Iris pigment epithelial cell (primary cell): ENCODE data around the gene PLA2G6.
"Not testable (repeated sequence)": the region's sequence is repeated elsewhere in the genome, so short reads cannot be mapped to it uniquely, and the experiment has no call there.

Source experiments
- DNase-seq: peaks from one replicate; pipeline ENCODE4 v3.0.0-alpha.2; 2011; ENCODE audit warnings: low read depth

Gene PLA2G6

DNA sequence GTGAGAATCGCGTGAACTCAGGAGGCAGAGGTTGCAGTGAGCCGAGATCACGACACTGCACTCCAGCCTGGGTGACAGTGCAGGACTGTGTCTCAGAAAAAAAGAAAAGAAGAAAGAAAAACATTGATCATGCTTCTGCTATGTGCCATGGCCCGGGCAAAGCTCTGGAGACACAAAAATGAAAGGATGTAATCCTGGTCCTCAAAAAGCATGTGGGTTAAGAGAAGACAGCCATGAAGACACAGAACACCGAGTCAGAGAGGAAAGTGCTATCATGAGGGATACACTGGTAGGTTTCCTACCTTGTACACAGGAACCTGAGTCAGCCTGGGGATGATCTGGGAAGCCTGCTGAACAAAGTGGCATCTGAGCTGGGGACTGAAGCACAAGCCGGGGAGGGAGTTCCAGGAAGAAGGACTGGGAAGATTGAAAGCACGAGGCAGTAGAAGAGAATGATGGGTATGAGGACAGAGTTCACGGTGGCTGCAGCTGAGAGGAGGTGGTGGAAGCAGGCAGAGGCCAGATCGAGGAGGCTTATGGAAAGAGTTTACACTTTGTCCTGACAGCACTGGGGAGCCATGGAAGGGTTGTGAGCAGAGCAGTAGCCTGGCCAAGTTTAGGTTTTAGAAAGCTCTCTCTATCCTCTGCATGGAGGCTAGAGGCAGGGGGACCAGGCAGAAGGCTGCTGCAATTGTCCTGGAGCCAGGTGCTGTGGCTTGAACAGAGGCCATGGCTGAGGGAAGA, 10.3 kb upstream of the PLA2G6 start:
- DNase-seq, result no peak

GRCh38 chr22:38191055-38191454, 9.4 kb upstream of the PLA2G6 start:
- DNase-seq, result no peak

GRCh38 chr22:38190581-38190980, 9.0 kb upstream of the PLA2G6 start:
- DNase-seq, result no peak

DNA sequence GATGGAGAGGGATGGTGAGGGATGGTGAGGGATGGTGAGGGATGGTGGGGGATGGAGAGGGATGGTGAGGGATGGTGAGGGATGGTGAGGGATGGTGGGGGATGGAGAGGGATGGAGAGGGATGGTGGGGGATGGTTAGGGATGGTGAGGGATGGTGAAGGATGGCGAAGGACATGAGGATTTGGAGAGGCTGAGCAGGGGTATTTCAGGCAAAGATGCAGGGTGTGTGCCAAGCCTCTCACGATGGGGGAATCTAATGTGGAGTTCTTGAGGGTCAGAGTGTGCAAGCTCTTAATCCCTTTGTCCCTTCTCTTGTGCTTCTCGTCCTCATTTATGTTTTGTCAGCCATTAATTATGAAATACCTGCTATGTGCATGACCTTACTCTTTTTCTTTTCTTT, 7.5 kb upstream of the PLA2G6 start:
- DNase-seq, result no peak

DNA sequence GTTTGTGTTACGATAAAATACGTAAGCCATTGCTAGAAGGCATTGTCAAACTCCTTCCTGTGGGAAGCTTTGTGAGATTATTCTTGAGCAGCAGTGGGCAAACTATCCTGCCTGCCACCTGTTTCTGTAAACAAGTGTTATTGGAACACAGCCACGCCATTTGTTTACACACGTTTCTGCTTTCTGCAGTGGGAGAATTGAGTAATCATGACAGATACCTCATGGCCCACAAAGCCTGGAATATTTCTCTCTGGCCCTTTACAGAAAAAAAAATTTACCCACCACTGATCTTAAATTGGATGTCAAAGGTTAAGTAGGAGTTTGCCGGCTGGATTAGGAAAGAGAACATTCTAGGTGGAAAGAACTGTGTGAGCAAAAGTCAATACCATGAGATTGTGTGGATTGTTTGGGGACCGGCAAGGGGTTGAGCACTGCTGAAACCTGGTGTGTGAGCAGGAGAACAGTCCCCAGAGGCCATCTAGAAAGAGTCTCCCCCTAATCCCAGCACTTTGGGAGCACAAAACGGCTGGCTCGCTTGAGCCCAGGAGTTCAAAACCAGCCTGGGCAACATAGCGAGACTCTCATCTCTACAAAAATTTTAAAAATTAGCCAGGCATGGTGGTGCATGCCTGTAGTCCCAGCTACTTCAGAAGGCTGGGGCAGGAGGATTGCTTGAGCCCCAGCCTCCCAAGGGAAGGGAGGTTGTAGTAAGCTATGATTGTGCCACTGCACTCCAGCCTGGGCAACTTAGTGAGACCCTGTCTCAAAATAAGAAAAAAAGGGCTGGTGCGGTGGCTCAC, 6.0 kb upstream of the PLA2G6 start:
- peak; percentile 82 for DNase-seq

- DNase-seq, result no peak
Observed at GRCh38 chr22:38186429-38186828, 4.8 kb upstream of the PLA2G6 start.

- DNase-seq, result no peak
Observed at GRCh38 chr22:38184788-38185187, 3.2 kb upstream of the PLA2G6 start.

- DNase-seq, result no peak
Observed at GRCh38 chr22:38180841-38181452, 683 bp downstream of the PLA2G6 start.

GRCh38 chr22:38178605-38178937, 3.1 kb downstream of the PLA2G6 start:
- not testable (repeated sequence) for DNase-seq

DNA sequence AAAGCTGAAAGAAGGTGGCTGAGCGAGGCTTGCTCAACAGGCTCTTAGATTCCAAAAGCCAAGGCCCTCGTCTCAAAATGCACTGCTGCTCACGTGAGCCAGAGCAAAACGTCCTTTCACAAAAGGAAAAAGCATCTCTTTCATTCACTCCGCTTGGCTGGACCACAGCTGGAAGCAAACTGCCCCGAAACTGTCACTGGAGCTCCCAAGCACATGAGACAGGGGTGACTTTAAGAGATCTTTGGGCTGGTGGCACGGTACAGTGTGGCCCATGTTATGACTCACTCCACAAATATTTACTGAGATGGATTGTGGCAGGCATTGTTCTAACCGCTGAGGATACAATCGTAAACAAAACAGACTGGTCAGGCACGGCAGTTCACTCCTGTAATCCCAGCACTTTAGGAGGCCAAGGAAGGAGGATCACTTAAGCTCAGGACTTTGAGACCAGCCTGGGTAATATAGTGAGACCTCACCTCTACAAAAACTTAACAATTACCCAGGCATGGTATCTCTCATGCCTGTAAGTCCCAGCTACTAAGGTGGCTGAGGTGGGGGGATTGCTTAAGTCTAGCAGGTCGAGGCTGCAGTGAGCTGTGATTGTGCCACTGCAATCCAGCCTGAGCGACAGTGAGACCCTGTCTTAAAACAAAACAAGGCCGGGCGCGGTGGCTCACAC, 3.6 kb downstream of the PLA2G6 start:
- peak; percentile 82 for DNase-seq

GRCh38 chr22:38177571-38177925, 4.1 kb downstream of the PLA2G6 start:
- DNase-seq, result not testable (repeated sequence)

- DNase-seq, result no peak
Observed at GRCh38 chr22:38177044-38177443, 4.6 kb downstream of the PLA2G6 start.

- DNase-seq, result peak; percentile 83
Observed at GRCh38 chr22:38176170-38176741, 5.4 kb downstream of the PLA2G6 start.

DNA sequence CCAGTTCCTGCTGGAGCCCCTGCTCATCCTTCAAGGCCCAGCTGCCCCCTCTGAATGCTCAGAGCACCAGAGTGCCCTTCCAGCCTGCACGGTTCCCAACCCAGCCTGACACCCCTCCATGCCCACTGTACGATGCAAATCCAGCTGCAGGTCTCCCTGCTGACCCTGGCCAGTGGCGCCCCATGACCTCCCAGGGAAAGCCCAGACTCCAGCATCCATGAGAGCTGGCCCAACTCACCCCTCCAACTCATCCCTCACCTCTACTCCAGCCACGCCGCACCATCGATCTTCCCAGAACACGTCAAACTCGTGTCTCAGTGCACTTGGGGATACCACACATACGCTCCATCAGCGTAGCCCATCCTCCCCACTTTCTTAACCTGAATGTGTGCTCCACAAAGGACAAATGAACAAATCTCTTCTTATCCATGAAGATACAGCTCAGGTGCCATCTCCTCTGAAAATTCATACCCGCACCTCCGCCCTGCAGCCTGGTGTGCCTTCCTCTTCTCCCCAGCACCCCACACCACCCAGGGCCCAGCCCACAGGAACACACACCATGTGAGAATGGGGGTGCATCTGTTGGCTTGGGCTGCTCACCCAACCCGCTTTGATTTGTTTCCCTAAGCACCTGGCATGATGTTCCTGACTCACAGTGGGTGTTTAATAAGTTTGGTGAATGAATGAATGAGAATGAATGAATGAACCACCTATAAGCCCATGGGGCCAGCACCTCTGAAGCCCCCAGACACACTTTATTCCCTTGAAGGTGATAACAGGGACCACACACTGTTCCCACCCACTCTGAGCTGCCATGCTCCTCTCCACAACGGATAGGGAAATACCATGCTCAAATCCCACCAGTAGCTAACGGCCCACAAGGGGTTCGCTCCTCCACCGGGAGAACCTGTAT, 6.2 kb downstream of the PLA2G6 start:
- DNase-seq, result no peak

DNA sequence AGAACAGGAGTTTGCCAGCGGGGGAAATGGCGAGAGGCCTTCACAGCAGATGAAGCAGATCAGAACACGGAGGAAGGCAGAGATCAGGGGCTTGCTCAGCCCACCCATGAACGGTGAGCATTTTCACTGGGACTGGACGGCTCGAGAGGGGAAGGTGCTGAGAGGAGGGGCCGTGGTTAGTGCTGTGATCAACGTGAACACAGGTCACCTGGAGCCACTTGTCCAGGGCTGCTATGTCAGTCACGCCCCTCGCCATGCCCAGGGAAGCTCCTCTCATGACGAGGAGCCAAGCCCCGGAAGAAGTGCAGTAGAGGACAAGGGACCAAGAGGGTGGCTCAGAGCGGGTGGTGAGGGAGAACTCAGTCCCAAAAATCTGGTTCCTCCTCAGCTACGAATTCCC, 7.0 kb downstream of the PLA2G6 start:
- DNase-seq, result no peak

DNA sequence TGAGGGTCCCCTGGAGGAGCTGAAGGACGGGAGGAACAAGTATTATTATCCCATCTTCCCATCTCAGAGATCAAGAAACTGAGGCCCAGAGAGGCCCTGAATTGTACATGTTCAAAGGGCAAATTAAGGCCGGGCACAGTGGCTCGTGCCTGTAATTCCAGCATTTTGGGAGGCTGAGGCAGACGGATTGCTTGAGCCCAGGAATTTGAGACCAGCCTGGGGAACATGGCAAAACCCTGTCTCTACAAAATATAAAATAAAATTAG, 8.1 kb downstream of the PLA2G6 start:
- no peak for DNase-seq

GRCh38 chr22:38172832-38173640, 8.6 kb downstream of the PLA2G6 start:
- DNase-seq, result no peak

DNA sequence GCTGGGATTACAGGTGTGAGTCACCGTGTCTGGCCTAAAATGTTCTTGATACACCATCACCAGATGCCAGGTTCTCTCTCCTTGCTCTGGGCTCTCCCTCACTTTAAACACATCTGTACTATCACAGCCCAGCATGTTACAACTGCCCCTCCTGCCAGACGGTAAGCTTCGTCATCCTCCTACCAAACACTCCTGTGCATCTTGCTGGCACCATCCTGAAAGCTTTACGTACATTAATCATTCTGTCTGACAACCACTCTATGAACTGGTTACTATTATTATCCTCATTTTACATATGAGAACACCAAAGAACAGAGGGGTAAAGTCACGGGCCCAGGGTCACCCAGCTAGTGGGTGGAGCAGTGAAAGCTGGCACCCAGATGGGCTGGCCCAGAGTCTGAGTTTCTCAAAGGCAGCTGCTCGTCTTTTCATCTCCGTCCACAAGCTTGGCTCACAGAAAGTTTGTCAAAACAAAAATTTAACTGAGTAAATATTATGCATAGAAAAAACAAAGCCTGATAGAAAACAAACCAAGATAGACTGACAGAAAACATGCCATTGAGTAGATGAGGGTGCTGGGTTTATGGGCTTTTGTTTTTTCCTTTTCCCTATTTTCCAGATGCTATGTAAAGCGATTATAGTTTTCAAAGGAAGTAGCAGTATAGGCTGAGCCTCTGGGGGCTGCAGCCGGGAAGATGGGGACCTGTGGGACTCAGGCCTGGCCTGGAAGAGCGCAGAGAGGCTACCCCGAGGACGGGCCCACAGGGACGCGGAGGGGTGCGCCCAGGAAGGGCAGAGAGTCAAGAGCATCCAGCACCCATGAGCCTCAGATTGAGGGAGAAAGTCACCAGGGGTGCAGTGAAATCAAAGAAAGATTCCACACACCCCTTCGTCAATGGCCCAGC, 9.5 kb downstream of the PLA2G6 start:
- DNase-seq, result no peak

GRCh38 chr22:38170469-38170868, 11.2 kb downstream of the PLA2G6 start:
- no peak for DNase-seq

- no peak for DNase-seq
Observed at GRCh38 chr22:38169116-38169515, 12.5 kb downstream of the PLA2G6 start.
